Small intestine (tissue), 7 donors: ENCODE measurements around the gene LEF1. TPM values are rescaled to one million over a fixed set of nuclear protein-coding genes. Genes with fewer than 3 reads are reported as not detected.

Experiments
- DNase-seq, 2 donors: peaks; one replicate each; pipeline versions ENCODE4 v3.0.0 to v3.0.0-alpha.2; 2013
- FAIRE-seq: peaks from 2 replicates; lab custom pipeline; 2012; peaks lifted over from hg19 to GRCh38; lab: Jason Lieb, UNC
- H3K27ac ChIP-seq, 3 donors: one replicate each; pipeline ENCODE4 v1.5.1; 2013; ENCODE audit warnings: low read length in 2 of 3, mild to moderate bottlenecking in 2 of 3, control low read depth in 1 of 3, inconsistent platforms in 1 of 3, low read depth in 1 of 3, moderate library complexity in 1 of 3
- H3K27me3 ChIP-seq, 3 donors: one replicate each; pipeline ENCODE4 v1.6.1; 2013; ENCODE audit warnings: low read length in 3 of 3, inconsistent platforms in 1 of 3; ENCODE audit not compliant: control insufficient read depth in 3 of 3, insufficient read depth in 3 of 3
- H3K36me3 ChIP-seq, 3 donors: one replicate each; pipeline ENCODE4 v1.6.1; 2013; ENCODE audit warnings: low read length in 3 of 3, inconsistent platforms in 1 of 3, low read depth in 1 of 3, mild to moderate bottlenecking in 1 of 3, moderate library complexity in 1 of 3; ENCODE audit not compliant: control insufficient read depth in 3 of 3, insufficient read depth in 2 of 3
- H3K4me1 ChIP-seq, 3 donors: one replicate each; pipeline ENCODE4 v1.6.1; 2013; ENCODE audit warnings: low read length in 2 of 3, inconsistent platforms in 1 of 3, low read depth in 1 of 3, mild to moderate bottlenecking in 1 of 3, moderate library complexity in 1 of 3; ENCODE audit not compliant: control insufficient read depth in 3 of 3, insufficient read depth in 2 of 3
- H3K4me3 ChIP-seq, 3 donors: one replicate each; pipeline ENCODE4 v1.5.1; 2013; ENCODE audit warnings: low read length in 3 of 3, control low read depth in 1 of 3, inconsistent platforms in 1 of 3, low read depth in 1 of 3, mild to moderate bottlenecking in 1 of 3, moderate library complexity in 1 of 3
- H3K9me3 ChIP-seq, 2 donors: one replicate each; pipeline ENCODE4 v1.6.1; 2013; ENCODE audit warnings: low read depth in 1 of 2, low read length in 1 of 2; ENCODE audit not compliant: control insufficient read depth in 2 of 2, insufficient read depth in 1 of 2
- WGBS, 3 donors: extraction: QIAGEN DNeasy Blood & Tissue Kit; methylation state at CpG; one replicate each; pipeline ENCODE4 v1.1.7; 2013; 5-methylcytosine and 5-hydroxymethylcytosine counted together
- polyA plus RNA-seq, 4 donors: library from polyadenylated mRNA; stranded (reverse) in 3 of 4; unstranded in 1 of 4; fragments of 200-250 nt in 3 of 4; fragments of 120-200 nt in 1 of 4; gene quantifications; one replicate each; pipeline versions ENCODE4 v1.2.1 to v1.2.3, GENCODE V29; 2013
- donor health status: healthy with polysubstance abuse.
- donor health status: control.
- donor health status: control.
- donor health status: Bipolar disorder and iron deficiency.
- donor health status: healthy.

The LEF1 gene
- polyA plus RNA-seq, 4 donors: 0.89 to 5.2 (median 3.7) TPM

- peaks cover 0 to 3% of the 10 kb centered on the region in 2 donors for H3K9me3 ChIP-seq
- DNase-seq: no peak
- H3K4me3 ChIP-seq: no peak overlapping the region
- H3K36me3 ChIP-seq: peaks cover 0 to 20% (median 3%) of the 10 kb centered on the region in 3 donors
- H3K27ac ChIP-seq: no peak overlapping the region
- WGBS, 3 donors: 95 to 97% (median 97%) methylated on average over 7 of the region's 7 CpGs
- H3K27me3 ChIP-seq: no peaks in the 10 kb centered on the region
- FAIRE-seq: no peak
- no peaks in the 10 kb centered on the region for H3K4me1 ChIP-seq
Measured at GRCh38 chr4:108007984-108008383, 160.7 kb downstream of the LEF1 start.

- DNase-seq (no peak), FAIRE-seq (no peak)
- Histone ChIP-seq H3K4me1 (no peaks in the 10 kb centered on the region), H3K27me3 (no peaks in the 10 kb centered on the region), H3K4me3 (no peak overlapping the region), H3K36me3 (peaks cover 0 to 18% (median 3%) of the 10 kb centered on the region in 3 donors), H3K27ac (no peak overlapping the region), H3K9me3 (peaks cover 0 to 7% of the 10 kb centered on the region in 2 donors)
Measured at GRCh38 chr4:108006361-108006760, 162.4 kb downstream of the LEF1 start.

GRCh38 chr4:108005807-108006206 is 162.9 kb downstream of the LEF1 start:
- 87 to 95% (median 89%) methylated on average over 1 of the region's 1 CpG for WGBS, 3 donors
- H3K27ac ChIP-seq: peak overlapping the region in 1 of 3 donors; percentile 24
- no peaks in the 10 kb centered on the region for H3K27me3 ChIP-seq
- no peak overlapping the region for H3K4me3 ChIP-seq
- FAIRE-seq (no peak), DNase-seq (peak; percentile 42 to 51)
- H3K4me1 ChIP-seq: no peaks in the 10 kb centered on the region
- peaks cover 0 to 7% of the 10 kb centered on the region in 2 donors for H3K9me3 ChIP-seq
- peaks cover 0 to 13% (median 0%) of the 10 kb centered on the region in 3 donors for H3K36me3 ChIP-seq

- FAIRE-seq: no peak
- no peak overlapping the region for H3K4me3 ChIP-seq
- H3K4me1 ChIP-seq: no peaks in the 10 kb centered on the region
- H3K27ac ChIP-seq: no peak overlapping the region
- H3K36me3 ChIP-seq: peaks cover 0 to 16% (median 0%) of the 10 kb centered on the region in 3 donors
- H3K27me3 ChIP-seq: no peaks in the 10 kb centered on the region
- H3K9me3 ChIP-seq: peaks cover 0 to 7% of the 10 kb centered on the region in 2 donors
- WGBS, 3 donors: 83 to 96% (median 88%) methylated on average over 2 of the region's 2 CpGs
- no peak for DNase-seq
Measured at GRCh38 chr4:108004646-108005045, 164.1 kb downstream of the LEF1 start.

- H3K9me3 ChIP-seq: peaks cover 0 to 7% of the 10 kb centered on the region in 2 donors
- FAIRE-seq: no peak
- no peak overlapping the region for H3K4me3 ChIP-seq
- H3K27ac ChIP-seq: no peak overlapping the region
- no peak for DNase-seq
- 82 to 94% (median 88%) methylated on average over 4 of the region's 4 CpGs for WGBS, 3 donors
- H3K36me3 ChIP-seq: peaks cover 0 to 16% (median 0%) of the 10 kb centered on the region in 3 donors
- no peaks in the 10 kb centered on the region for H3K27me3 ChIP-seq
- H3K4me1 ChIP-seq: no peaks in the 10 kb centered on the region
Measured at GRCh38 chr4:108003982-108004515, 164.7 kb downstream of the LEF1 start.

GRCh38 chr4:108001540-108002135 is 167.1 kb downstream of the LEF1 start:
- no peak for FAIRE-seq
- DNase-seq: no peak
- WGBS, 3 donors: 92 to 97% (median 92%) methylated on average over 3 of the region's 3 CpGs
- Histone ChIP-seq H3K27ac (no peak overlapping the region), H3K4me3 (no peak overlapping the region), H3K9me3 (peaks cover 0 to 5% of the 10 kb centered on the region in 2 donors), H3K27me3 (no peaks in the 10 kb centered on the region), H3K36me3 (peaks cover 0 to 24% (median 0%) of the 10 kb centered on the region in 3 donors), H3K4me1 (no peaks in the 10 kb centered on the region)

- peaks cover 0 to 1% (median 0%) of the 10 kb centered on the region in 3 donors for H3K4me1 ChIP-seq
- 88 to 97% (median 90%) methylated on average over 2 of the region's 2 CpGs for WGBS, 3 donors
- no peak overlapping the region for H3K27ac ChIP-seq
- no peak for FAIRE-seq
- H3K27me3 ChIP-seq: no peaks in the 10 kb centered on the region
- DNase-seq: no peak
- peaks cover 0 to 5% of the 10 kb centered on the region in 2 donors for H3K9me3 ChIP-seq
- no peak overlapping the region for H3K4me3 ChIP-seq
- peaks cover 0 to 31% (median 0%) of the 10 kb centered on the region in 3 donors for H3K36me3 ChIP-seq
Measured at GRCh38 chr4:107999932-108000539, 168.7 kb downstream of the LEF1 start.

GRCh38 chr4:107997794-107998193 is 170.9 kb downstream of the LEF1 start:
- no peak overlapping the region for H3K4me3 ChIP-seq
- H3K27ac ChIP-seq: no peak overlapping the region
- FAIRE-seq (no peak), DNase-seq (no peak)
- H3K36me3 ChIP-seq: peaks cover 0 to 29% (median 0%) of the 10 kb centered on the region in 3 donors
- peaks cover 0 to 5% of the 10 kb centered on the region in 2 donors for H3K9me3 ChIP-seq
- peaks cover 0 to 10% (median 7%) of the 10 kb centered on the region in 3 donors for H3K4me1 ChIP-seq
- H3K27me3 ChIP-seq: no peaks in the 10 kb centered on the region
- 93 to 98% (median 93%) methylated on average over 2 of the region's 2 CpGs for WGBS, 3 donors
